HUES64 (cell line): ENCODE results near the gene CETP.
A peak's percentile ranks its signal among the peaks of the same experiment; 100 is the strongest.
"Not testable (repeated sequence)": the region's sequence is repeated elsewhere in the genome, so short reads cannot be mapped to it uniquely, and the experiment has no call there.

Experiments used
- H3K27ac ChIP-seq: 2 replicates; pipeline ENCODE4 v1.7.0; 2013; ENCODE audit warnings: low read depth, low read length, inconsistent platforms
- H3K27me3 ChIP-seq: 2 replicates; pipeline ENCODE4 v1.6.1; 2013; ENCODE audit warnings: mild to moderate bottlenecking, low read length; ENCODE audit not compliant: insufficient read depth
- H3K36me3 ChIP-seq: 2 replicates; pipeline ENCODE4 v1.6.1; 2013; ENCODE audit warnings: mild to moderate bottlenecking, low read length; ENCODE audit not compliant: insufficient read depth
- H3K4me1 ChIP-seq: 2 replicates; pipeline ENCODE4 v1.6.1; 2013; ENCODE audit warnings: mild to moderate bottlenecking, low read length, moderate library complexity; ENCODE audit not compliant: insufficient read depth
- H3K4me3 ChIP-seq: 2 replicates; pipeline ENCODE4 v1.5.1; 2013; ENCODE audit warnings: mild to moderate bottlenecking, low read length, moderate library complexity
- H3K9ac ChIP-seq: 2 replicates; pipeline ENCODE4 v1.6.1; 2013; ENCODE audit warnings: mild to moderate bottlenecking, low read depth, low read length
- H3K9me3 ChIP-seq: 2 replicates; pipeline ENCODE4 v1.6.1; 2013; ENCODE audit warnings: low read depth, low read length; ENCODE audit not compliant: insufficient read depth
- WGBS: fragments of 150-250, 120-280 bp; methylation state at CpG from one replicate; pipeline ENCODE4 v1.1.7; 2013; ENCODE audit warnings: missing lambda C conversion rate; 5-methylcytosine and 5-hydroxymethylcytosine counted together

Gene CETP

DNA sequence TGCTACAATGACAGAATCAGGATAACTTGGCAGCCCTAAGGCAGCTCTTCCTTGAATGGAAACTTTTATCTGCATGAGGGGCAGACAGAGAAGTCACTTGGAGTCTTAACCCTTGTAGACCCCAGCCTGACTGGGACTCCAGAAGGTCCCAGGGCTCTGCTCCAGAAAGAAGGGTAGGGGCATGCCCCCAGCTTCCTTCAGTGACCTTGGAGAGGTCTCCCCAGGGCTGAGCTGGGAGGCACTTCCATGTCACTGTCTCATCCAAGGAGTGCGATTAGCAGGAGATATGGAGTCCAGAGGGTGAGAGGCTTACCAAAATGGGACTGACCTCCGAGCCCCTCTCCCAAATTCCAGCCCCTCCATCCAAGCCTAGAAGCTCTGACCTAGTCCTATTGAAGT lies 24.2 kb downstream of the CETP start:
- Histone ChIP-seq H3K9ac (no peak overlapping the region), H3K27ac (no peak overlapping the region), H3K27me3 (peaks cover 35% of the 10 kb centered on the region), H3K4me1 (no peaks in the 10 kb centered on the region; the same call in 1 of the 2 replicates), H3K36me3 (no peaks in the 10 kb centered on the region), H3K4me3 (no peak overlapping the region), H3K9me3 (no peaks in the 10 kb centered on the region)
- WGBS = 89% methylated on average over 1 of the region's 2 CpGs

DNA sequence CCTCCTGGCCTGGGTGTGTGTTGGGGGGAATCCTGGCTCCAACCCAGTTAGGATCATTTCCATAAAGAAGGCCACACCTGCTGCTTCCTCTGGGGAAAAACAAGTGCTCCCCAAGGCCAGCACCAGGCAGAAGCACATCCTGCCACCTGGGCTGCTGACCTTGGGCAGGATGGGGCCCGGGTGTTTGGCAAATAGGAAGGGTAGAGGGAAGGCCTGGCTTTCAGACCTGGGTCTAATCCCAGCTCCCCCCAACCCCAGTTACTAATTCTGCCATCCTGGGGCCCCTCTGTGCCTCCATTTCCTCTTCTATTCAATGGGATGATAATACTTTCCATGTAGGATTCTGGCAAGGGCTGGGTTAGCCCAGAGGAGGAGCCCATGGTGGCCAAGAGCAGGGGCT lies 24.6 kb downstream of the CETP start:
- no peak overlapping the region for H3K27ac ChIP-seq
- peaks cover 38% of the 10 kb centered on the region for H3K27me3 ChIP-seq
- no peaks in the 10 kb centered on the region for H3K36me3 ChIP-seq
- no peak overlapping the region for H3K9ac ChIP-seq
- no CpG with 5 or more reads among the region's 1 CpG for WGBS
- H3K4me1 ChIP-seq = no peaks in the 10 kb centered on the region; the same call in 1 of the 2 replicates
- no peak overlapping the region for H3K4me3 ChIP-seq
- H3K9me3 ChIP-seq = no peaks in the 10 kb centered on the region

DNA sequence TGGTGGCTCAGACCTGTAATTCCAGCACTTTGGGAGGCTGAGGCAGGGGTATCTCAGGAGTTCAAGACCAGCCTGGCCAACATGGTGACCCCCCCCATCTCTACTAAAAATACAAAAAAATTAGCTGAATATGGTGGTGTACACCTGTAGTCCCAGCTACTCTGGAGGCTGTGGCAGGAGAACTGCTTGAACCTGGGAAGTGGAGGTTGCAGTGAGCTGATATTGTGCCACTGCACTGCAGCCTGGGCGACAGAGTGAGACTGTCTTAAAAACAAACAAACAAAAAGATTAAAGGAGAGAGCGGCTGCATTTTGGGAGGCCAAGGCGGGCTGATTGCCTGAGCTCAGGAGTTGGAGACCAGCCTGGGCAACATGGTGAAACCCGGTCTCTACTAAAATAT lies 25.2 kb downstream of the CETP start:
- H3K9ac ChIP-seq = not testable (repeated sequence)

DNA sequence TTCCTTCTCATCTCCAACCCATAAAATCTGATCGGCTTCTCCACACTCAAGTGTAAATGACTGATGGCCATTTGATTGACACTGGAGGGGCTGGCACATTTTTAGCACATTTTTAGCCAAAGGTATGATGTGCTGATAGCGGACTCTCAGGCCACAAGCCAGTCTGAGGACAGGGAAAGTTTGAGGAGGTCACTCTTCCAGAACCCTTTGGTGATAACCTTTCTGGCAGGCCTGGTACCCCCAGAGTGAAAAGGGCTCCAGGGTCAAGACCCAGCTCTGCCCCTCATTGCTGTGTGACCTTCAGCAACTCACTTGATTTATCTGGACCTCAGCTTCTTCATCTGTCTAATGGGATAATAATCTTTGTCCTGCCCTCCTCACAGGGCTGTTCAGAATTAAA lies 25.9 kb downstream of the CETP start:
- WGBS = 89% methylated on average over 2 of the region's 2 CpGs
- no peaks in the 10 kb centered on the region; the same call in 1 of the 2 replicates for H3K4me1 ChIP-seq

More for the DNA sequence above, 25.2 kb downstream of the CETP start:
- H3K9me3 ChIP-seq, H3K36me3 ChIP-seq, H3K4me3 ChIP-seq, H3K4me1 ChIP-seq, H3K27ac ChIP-seq: not testable (repeated sequence)
- peaks cover 38% of the 10 kb centered on the region for H3K27me3 ChIP-seq
- 92% methylated on average over 4 of the region's 4 CpGs for WGBS

DNA sequence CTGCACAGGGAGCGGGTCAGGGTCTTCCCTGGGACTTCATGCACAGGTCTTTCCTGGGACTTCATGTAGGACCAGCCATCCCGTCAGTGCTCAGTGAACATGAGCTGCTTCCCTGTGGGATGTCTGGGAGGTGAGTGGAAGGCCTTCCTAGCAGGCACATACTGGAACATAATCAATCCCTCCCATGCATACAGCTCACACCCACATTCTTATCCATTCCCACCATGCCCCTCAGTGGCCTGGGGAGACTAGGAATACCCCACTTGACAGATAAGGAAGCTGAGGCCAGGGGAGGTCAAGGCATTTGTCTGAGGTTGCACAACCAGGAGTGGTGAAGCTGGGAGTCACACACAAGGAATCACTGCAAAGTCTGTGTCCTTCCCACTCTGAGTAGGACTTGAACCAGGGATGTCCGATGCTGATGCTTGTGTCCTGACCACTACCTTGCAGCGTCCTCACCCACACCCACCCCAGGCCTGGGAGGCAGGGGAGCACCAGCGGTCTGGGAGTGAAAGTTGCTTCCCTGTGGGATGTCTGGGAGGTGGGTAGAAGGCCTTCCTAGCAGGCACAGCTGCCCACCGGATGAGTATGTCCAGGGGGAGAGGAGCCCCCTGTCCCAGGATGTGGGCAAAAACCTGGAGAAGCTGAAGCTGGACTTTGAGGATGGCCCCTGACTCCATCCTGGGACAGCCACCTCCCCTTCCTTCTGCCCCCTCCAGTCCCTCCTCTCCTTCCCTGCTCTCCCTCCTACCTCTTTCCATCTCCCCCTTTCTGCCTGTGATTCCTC lies 26.6 kb downstream of the CETP start:
- Histone ChIP-seq H3K36me3 (no peaks in the 10 kb centered on the region), H3K27me3 (peaks cover 38% of the 10 kb centered on the region), H3K4me3 (peak overlapping the region; percentile 62), H3K9me3 (no peaks in the 10 kb centered on the region), H3K4me1 (no peaks in the 10 kb centered on the region; the same call in 1 of the 2 replicates), H3K27ac (no peak overlapping the region), H3K9ac (no peak overlapping the region)
- WGBS = 79% methylated on average over 5 of the region's 6 CpGs

More for the DNA sequence above, 25.9 kb downstream of the CETP start:
- Histone ChIP-seq H3K27me3 (peaks cover 38% of the 10 kb centered on the region), H3K9ac (no peak overlapping the region), H3K4me3 (no peak overlapping the region), H3K36me3 (no peaks in the 10 kb centered on the region), H3K9me3 (no peaks in the 10 kb centered on the region), H3K27ac (no peak overlapping the region)

DNA sequence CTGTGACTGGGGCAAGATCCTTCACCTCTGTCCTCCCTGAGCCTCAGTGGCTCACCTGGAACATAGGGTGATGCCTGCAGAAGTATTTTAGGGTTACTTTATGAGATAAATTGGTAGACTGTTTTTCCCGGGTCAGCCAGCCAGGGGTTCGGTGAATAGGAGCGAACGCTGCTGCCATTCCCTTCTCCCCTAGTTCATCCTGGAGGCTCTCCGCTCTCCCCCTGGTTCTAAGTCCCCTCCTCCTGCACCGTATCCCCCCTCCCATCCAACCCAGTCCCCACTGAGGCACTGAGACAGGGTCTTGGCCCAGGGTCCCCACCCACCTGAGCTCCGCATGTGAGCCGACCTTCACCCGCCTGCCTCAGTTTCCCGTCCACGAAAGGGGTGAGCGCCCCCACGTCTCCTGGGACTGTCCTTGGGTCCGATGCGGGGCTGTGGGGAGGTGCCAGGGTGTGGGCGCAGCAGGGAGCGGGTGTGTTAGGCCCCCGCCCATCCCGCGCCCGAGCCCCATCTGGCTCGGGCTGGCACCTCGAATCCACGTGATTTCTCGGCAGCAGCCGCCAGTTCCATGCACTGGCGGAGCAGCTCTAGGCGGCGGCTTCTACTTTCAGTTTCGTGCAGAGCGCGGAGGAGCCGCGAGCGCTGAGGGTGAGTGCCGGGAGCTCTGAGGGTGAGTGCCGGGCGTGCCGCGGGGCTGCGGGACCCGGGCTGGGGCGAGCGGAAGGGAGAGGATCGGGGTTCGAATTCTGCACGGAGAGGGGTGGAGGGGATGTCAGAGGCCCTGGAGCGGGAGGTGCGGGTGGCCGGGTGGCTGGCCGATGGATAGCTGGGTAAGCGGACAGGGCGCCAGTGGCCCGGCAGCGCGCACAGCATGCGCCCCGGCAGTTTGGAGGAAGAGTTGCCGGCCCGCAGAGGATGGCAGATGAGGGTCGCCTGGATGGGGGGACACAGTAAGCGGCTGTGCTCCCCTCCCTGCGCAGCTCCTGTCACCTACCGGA lies 27.5 kb downstream of the CETP start, which contains the start of gene NLRC5:
NLRC5 (plus strand) TSS at position 610 of the 998 bp plus-strand sequence. CDS start 31,156 bp downstream, outside the sequence.
- WGBS = 7% methylated on average over 64 of the region's 64 CpGs
- peak within 1 kb of the TSS; percentile 47 for H3K9ac ChIP-seq
- no peaks in the 10 kb centered on the region for H3K9me3 ChIP-seq
- H3K36me3 ChIP-seq = no peaks in the 10 kb centered on the region
- peak within 1 kb of the TSS; percentile 62 for H3K4me3 ChIP-seq
- H3K27ac ChIP-seq = no peak within 1 kb of the TSS
- peaks cover 39% of the 10 kb centered on the region for H3K27me3 ChIP-seq
- H3K4me1 ChIP-seq = no peaks in the 10 kb centered on the region

DNA sequence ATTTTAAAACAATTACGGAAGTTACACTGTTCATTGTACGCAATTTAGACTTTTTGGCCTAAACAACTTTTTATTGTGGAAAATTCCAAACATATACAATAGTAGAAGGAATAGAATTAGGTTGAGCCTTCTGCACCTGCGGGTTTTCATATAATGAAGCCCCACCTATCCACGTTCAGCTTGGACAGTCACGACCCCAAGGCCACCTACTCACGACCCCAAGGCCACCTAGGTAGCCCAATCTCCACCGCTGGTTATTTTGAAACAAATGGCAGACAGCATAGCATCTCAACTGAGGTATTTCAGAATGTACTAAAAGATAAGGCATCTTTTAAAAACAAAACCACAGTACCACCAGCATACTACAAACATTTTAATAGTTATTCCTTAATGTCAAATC lies 28.2 kb downstream of the CETP start:
- H3K4me3 ChIP-seq = peak overlapping the region; percentile 62
- no peaks in the 10 kb centered on the region for H3K36me3 ChIP-seq
- no peak overlapping the region; the same call in 1 of the 2 replicates for H3K9ac ChIP-seq
- H3K27me3 ChIP-seq = peaks cover 41% of the 10 kb centered on the region
- H3K9me3 ChIP-seq = no peaks in the 10 kb centered on the region
- no peaks in the 10 kb centered on the region for H3K4me1 ChIP-seq
- H3K27ac ChIP-seq = no peak overlapping the region
- 70% methylated on average over 7 of the region's 7 CpGs for WGBS

DNA sequence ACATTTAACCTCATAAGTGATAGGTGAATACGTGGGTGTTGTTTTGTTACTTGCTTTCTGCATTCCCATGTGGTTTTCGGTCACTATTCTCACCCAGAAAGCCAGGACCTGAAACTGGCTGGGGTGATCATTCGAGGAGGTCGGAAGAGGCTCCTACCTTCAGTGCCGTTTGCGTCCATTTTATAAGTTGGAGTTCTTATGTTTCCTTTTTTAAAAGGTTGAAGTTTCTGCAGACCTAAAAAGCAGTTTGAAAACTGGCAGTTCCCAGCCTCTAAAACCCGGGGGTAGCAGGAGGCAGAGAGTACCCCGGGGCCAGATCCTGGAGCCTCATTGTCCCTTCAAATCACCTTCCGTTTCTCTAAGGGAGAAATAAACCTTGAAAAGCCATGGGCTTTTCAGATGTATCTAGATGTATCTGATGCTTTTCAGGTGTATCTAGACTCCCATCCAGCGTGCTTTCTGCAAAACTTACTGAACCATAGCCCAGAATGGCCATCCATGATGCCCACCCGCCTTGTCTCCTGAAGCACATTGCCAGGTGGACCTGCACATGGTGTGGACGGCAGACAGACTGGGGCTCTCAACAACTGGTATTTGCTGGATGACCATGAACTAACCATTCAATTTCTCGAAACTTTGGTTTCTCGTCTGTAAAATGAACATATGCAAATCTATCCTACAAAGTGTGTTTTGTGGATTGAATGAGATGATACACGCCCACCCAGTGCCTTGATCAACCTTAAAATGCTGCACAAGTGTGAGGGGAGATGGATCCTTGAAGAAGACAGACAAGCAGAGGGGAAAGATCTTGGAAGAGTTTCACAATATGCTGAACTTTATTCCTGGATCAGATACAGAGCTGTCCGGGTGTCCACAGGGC lies 28.9 kb downstream of the CETP start:
- Histone ChIP-seq H3K4me1 (no peaks in the 10 kb centered on the region), H3K27me3 (peaks cover 41% of the 10 kb centered on the region), H3K9me3 (no peaks in the 10 kb centered on the region), H3K27ac (no peak overlapping the region), H3K36me3 (no peaks in the 10 kb centered on the region), H3K9ac (no peak overlapping the region), H3K4me3 (no peak overlapping the region)
- 90% methylated on average over 16 of the region's 16 CpGs for WGBS

DNA sequence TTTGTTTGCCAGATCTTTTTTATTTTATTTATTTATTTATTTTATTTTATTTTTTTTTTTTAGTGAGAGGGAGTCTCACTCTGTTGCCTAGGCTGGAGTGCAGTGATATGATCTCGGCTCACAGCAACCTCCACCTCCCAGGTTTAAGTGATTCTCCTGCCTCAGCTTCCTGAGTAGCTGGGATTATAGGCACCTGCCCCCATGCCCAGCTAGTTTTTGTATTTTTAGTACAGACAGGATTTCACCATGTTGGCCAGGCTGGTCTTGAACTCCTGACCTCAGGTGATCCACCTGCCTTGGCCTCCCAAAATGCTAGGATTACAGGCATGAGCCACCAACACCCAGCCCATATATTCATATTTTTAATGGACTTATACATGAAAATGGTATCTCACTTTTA lies 30.7 kb downstream of the CETP start:
- not testable (repeated sequence) for H3K9ac ChIP-seq, H3K27ac ChIP-seq, H3K4me3 ChIP-seq, H3K9me3 ChIP-seq, H3K4me1 ChIP-seq, H3K36me3 ChIP-seq
- H3K27me3 ChIP-seq = peaks cover 41% of the 10 kb centered on the region
- WGBS = 92% methylated on average over 1 of the region's 1 CpG

DNA sequence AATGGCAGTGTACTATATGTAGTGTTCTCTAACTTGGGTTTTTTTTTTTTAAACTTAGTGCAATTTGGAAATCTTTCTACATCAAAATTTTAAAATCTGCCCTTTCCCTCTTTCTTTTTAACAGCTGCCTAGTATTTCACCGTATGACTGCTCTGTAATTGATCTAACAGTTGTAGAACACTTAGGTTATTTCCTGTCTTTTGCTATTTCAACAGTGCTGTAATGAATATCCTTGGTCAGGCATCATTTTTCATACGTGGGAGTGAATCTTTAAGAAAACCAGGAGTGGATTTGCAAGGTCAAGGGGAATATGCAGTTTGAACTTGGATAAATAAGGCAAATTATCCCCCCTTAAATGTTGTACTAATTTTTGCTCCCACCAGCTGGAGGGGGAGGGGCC lies 31.5 kb downstream of the CETP start:
- H3K27me3 ChIP-seq = peaks cover 33% of the 10 kb centered on the region
- H3K9ac ChIP-seq = no peak overlapping the region
- 69% methylated on average over 2 of the region's 2 CpGs for WGBS
- no peak overlapping the region for H3K4me3 ChIP-seq
- H3K4me1 ChIP-seq = no peaks in the 10 kb centered on the region
- no peak overlapping the region for H3K27ac ChIP-seq
- H3K36me3 ChIP-seq = no peaks in the 10 kb centered on the region
- no peaks in the 10 kb centered on the region for H3K9me3 ChIP-seq
